Measurements from ENCODE around the gene ETS1.

Gene ETS1

DNA sequence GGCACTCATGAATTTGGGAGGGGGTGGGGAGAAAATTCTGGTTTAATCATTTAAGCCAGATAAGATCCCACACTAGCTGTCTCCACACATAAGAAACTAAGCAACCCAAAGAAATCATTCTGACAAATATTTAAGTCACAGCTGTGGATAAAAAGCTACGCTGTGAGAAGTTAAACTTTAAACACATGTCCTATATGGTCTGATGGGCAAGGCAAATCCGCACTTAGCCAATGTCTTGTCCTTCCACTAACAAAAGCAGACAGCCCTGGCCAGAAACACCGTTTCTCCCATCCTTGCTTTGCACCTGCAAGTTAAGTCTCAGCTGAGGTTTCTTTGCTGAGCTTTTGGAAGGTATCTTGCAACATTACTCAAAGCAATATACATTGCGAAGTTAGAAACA, 68.0 kb downstream of the ETS1 start:
- DNase-seq (ENCODE audit: low read depth in 2 of 3, low spot score in 1 of 3) = no peak

DNA sequence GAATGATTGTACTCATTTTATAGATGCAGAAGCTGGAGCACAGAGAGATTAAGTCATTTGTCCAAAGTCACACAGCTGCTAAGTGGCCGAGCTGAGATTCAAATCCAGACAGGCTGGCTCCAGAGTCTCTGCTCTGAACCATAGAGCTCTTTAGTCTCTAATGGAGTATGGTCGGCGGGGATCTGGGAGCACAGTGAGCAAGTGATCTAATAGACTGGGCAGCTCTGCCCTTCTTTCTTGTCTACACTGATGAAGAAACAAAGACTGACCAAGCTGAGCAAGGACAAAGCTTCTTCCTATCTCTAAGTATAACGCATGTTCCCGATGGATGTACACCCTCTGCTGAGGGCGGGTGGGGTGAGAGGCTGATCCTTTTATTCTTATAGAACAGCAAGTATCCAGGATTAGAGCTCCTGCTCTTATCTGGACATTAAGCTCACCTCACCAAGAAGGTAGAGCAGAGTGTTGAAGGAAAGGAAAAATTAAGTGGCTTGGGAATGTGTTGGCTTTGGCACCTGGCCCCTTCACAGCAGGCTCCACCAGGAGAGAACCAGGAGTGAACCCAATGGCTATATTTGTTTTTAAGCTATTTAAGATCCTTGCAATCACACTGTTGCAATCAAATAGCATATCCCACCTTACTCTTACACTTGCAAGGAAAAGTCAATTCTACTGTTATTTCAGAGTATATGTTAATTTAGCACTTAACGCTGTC, 68.7 kb downstream of the ETS1 start:
- no peak for DNase-seq (ENCODE audit: low read depth in 2 of 3, low spot score in 1 of 3)

DNA sequence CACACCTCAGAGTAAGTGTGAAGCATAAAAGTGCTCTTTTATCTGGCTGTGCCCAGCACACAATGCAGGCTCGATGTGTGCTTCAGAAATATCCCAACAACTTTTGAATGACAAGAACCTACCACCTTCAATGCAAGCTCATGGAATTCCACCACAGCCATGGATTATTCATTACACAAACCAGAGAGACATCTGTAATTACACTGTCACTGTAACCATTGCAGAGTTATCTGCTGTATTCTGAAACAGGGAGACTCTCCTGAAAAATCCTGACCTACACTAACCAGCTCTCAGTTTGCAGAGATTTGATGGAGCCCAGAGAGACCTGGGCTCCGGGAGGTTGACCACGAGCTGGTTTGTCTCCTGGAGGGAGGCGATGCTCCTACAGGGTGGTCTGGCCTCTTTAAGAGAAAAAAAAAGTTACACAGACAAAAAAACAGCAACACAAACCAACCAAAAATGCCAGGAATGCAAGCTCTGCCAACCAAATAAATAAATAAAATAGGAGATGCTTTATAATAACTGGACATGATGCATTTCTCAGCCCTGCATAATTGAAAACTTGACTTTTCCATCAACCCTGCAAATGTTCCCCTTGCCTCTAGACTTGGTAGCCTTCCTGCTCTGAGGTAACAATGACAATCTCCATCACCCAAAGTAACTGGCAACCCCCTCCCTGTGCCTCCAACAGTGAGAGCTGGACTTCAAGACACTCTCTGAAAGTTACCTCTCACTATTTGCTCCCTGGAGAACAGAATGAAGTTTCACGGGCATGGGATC, 69.7 kb downstream of the ETS1 start:
- no peak for DNase-seq (ENCODE audit: low read depth in 2 of 3, low spot score in 1 of 3)

DNA sequence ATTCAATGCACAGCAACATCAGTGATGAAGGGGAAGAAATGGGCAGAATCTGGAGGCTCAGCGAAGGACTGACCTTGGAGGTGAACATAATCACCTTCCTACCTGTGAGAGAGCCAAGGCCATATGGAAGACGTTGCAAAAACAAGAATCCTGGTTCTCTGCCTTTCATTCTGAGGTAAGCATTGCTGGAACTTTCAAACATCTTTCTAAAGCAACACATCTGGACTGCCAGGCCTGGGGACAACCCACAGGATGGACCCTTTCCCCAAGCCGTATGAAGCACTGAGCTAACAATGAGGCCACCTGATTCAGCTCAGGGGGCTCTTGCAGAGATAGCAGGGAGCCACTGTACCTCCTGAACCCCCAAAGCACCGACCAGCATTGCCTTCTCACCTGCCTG, 70.5 kb downstream of the ETS1 start:
- DNase-seq (ENCODE audit: low read depth in 2 of 3, low spot score in 1 of 3) = no peak

DNA sequence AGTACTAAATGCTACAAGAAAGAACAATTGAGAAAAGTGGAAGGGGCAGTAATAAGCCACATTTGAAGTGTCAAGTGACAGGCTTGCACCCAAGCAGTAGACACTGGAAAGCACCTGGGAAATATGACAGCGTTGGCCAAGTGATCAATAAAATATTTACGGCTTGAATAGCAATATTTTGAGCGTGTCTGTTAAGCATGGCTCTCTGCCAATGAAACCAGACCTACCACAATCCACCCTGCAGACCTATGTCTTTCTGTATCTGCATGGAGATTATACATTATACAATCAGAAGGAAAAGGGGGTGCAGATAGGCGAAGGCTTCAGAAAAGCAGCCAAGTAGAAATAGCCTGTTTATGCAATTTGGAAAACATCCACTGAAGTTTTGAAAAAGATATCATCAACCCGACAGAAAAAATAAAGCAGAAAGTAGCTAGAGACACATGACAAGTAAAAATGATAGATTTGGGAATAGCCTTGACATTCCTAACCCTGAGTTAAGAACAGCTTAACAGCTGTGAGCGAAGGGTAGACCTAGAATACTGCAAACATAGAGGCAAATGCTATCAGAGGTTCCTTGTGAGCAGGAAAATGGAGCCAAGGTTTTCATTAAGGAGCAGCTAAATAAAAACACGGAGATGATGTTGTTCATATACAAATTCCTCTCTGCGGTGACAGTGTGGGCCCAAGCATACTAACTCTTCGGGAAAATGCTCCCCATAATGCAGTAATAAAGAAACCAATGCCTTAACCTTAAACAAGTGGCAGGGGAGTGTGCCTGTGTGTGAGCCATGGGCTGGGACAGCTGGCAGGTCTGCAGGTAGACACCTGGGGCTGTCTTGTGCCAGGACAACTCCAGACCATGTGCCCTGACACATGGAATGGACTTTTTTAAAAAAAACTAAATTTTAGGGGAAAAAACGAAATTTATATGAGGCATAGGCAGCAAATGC, 71.3 kb downstream of the ETS1 start:
- no peak for DNase-seq (ENCODE audit: low read depth in 2 of 3, low spot score in 1 of 3)

DNA sequence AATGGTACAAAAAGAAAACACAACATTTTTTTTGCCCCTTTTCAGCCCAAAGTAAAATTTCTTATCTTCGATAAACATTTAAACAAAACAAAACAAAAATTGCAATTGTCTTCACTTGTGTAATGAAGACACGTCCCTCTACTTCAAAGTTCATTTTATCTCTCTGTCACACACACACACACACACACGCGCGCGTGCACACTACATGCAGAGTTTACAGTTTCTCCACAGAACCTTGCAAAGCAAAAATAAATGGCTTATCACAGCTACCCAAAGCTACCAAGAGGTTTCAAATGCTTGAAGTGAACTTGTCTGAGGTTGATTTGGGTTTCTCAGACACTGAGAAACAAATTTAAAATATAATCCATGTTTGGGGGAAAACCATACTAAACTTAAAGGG, 72.3 kb downstream of the ETS1 start:
- no peak for DNase-seq (ENCODE audit: low read depth in 2 of 3, low spot score in 1 of 3)

DNA sequence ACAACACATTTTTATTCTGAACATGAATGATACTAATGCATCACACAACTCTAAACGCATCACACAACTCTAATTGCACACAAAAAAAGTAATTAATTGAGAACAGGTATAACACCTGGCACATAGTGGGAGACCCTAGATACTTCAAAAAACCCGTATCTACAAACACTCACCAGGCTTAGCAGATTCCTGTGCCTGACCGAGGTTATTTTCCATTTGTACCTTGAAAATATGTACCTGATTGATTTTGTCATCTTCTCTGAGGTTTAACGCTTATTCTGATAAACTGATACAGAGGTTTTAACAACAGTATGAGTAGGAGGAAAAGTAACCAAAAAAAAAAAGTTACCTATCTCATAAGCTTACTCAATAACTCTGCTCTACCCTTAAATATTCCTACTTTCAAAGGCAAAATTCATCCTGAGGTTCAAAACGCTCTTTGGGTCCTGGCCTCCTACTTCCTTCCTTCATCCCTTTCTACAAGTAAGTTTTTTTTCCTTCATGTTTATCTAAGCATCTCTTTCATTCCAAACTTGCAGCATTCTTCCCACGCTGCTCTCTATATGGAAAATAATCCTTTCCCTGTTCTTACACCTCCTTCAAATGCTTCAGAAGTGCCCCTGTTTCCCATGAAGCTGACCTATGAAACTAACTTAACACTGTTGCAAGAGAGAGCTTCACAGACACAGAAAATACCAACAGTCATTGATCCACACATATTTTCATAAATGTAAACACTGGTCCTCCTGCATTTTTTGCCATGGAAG, 73.3 kb downstream of the ETS1 start:
- no peak for DNase-seq (ENCODE audit: low read depth in 2 of 3, low spot score in 1 of 3)

DNA sequence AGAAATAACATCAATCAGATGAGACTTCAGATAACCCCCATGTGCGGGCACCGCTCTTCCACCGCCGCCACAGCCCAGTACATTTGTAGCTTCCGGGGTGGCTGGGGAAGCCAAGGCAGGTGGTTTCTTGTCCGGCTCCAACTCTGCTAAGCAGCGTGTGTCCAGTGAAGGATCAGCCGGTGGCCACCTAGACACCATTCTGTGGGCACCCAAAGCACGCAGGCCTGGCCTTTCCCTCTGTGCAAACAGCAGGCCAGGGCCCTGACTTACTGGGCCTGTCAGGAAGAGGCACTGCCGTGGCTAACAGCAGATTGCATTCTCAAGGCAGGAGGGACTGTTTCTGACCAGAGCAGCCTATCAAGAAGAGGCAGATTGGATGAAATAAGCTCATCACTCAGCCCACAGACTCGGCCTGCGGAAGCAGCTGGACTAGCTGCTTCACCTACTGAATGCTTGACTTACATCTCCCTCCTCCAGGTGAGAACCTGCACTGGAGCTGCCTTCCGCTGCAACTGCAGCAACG, 74.8 kb downstream of the ETS1 start:
- no peak for DNase-seq (ENCODE audit: low read depth in 2 of 3, low spot score in 1 of 3)

DNA sequence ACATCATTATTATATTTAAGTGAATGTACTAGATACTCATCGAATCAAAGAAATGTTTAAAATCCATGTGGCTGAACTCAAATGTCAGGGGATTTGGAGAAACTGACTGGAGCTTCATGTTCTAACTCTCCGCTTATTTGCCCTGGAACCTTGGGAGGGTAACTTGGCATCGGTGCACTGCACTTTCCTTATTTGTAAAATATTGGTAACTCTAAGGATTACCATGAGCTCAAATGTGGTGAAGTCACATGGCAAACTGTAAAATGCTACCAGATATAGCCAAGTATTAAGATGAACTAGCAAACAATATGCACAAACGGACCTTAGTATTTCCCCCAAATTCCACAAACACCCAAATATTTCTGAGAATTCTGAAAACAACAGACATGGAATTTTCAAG, 75.6 kb downstream of the ETS1 start:
- DNase-seq (ENCODE audit: low read depth in 2 of 3, low spot score in 1 of 3) = no peak

DNA sequence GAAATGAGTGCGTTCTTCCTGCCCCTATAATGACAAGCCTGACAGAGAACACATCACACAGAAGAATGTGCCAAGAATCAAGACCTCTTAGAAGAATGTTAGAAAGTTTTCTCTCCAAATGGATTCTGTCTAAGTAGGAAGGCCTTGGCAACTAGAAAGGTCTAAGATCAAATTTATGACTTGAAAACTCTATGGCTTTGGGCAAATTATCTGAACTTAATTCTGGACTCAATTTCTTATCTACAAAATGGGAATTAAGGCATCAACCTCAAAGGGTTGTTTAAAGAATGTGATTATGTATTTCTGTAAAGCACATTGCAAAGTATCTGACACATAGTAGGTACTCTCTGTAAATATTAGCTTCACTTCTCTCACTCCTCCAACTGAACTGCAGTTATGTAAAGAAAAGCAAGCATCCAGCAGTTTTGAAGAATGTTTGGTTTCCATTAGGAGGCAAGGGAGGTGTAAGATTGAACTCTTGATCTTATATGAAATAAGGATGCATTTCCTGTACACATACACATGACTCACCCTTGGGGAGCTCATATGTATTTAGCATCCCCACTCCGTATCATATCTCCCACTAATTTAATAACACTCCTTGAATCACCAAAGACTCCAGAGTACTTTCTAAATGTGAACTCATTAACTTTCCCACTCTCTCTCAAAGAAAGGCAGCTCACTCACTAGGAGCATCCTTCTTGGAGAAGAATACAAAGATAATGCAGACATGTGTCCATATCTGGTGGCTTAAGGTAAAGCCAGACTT, 77.6 kb downstream of the ETS1 start:
- no peak for DNase-seq (ENCODE audit: low read depth in 2 of 3, low spot score in 1 of 3)

DNA sequence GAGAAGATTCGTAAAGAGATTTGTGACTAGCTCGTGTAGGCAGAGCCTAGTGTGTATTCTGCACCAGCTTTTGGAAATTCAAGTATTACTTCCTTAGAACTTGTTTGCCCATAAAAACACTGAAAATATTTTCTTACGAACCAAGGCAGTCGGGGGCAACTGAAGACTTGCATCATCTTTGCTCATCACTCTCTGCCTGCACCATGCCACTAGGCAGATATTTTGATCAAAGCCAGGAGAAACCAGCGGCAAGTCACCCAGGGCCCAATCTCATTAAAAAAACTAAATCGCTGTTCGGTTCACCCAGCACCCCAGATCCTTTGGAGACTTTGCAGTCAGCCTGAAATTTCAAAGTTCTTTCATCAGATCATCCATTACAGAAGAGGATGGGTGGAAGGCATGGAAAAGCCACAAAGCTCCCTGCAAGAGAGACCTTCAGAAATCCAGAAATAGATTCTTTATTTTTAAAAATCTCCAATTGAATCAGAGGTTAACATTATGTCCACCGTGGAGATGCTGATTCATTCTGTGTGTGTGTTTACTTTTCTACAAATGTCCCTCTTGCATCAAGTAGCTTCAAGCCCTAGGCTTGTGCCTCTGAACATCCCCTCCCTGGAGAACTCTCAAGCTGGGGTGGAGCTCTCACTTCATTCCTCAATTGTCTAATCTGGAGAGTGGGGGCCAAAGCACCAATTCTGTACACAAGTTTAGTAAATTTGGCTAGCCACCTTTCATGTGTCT, 78.4 kb downstream of the ETS1 start:
- no peak for DNase-seq (ENCODE audit: low read depth in 2 of 3, low spot score in 1 of 3)

DNA sequence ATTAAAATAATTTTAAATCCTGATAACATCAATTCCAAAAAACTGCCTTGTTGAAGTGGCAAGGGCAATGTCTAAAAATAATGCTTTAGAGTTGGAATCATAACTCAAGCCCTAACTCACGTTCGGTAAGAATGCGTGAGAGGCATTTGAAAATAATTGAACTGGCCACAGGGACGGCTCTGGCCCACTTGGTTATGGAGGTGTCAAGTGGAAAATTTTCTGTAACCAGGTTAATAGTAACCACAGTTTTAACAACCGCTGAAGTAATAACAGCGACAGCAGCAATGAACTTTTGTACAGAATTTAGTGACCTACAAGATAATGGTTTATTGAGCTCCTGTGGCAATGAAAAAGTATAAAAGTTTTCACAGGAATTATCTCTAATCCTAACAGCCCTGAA, 79.4 kb downstream of the ETS1 start:
- DNase-seq (ENCODE audit: low read depth in 2 of 3, low spot score in 1 of 3) = no peak

DNA sequence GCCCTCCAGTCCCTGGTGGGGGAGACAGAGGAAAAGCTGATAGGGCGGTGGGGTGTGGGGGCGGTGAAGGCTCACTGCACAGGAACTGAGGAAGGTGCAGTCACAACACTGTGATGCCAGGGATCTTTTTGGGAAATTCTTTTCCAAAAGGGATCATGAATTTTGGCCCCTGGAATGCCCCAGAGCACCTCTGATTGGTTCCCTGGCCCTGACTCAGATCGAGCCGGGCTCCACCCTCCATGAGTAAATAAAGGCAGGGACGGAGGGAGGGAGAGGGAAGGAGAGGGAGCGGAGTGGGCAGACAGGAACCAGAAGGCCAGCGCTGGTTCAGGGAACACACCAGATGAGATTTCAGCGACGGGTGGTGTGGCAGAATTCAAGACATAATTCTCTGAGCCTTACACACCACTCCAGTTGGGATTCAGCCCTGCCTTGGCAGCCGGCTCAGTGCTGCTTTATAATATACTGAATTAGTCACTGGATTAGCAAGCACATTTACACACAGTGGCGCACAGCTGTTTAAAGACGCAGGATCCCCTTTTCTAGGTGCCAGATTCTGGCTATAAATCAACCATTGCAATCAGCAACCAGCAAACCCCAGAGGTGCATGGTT, 80.3 kb downstream of the ETS1 start:
- DNase-seq (ENCODE audit: low read depth in 2 of 3, low spot score in 1 of 3) = no peak

DNA sequence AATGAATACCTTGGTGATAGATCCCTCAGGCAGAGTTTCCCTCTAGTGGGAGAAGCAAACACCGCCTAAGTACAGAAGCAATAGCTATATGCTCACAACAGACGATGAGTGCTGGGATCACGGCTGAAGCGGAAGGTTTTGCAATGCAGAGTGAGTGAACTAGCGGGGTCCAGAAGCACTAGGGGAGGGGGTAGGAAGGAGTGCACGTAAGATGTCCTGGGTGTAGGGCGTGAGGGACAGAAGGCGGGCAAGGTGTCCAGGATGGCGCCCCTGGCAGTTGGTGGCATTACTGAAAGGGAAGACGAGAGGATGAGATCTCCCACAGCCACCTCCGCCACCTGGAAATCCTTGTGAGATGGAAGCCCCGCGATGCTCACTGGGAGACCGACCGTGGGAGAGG, 81.0 kb downstream of the ETS1 start:
- no peak for DNase-seq (ENCODE audit: low read depth in 2 of 3, low spot score in 1 of 3)

DNA sequence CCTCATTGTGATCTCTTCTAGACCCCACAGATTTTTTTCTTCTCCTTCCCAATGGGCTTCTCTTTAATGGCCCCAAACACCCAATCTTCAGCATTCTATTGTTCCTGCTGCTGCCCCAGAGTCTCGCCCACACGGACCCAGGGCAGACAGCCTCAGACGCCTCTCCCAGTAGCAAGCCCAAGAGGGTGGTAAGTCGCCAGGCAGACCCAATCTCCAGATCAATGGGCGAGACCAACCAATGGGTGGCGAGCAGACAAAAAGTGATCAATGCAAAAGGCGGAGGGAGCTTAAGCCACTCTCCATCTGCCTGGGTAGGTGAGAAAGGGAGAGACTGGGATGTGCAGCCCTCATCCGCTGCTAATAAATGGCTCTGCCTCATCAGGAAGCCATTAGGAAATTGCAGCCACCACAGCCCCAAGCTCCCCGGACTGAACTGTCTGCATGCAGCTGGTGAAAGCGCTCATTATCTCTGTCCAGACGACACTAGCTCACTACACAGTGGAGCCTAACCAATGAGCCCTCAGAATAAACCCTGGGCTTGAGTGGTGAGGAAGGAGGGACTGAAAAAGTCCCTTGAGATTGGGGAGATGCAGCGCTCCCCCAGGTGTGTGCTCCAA, 81.8 kb downstream of the ETS1 start:
- no peak for DNase-seq (ENCODE audit: low read depth in 2 of 3, low spot score in 1 of 3)

DNA sequence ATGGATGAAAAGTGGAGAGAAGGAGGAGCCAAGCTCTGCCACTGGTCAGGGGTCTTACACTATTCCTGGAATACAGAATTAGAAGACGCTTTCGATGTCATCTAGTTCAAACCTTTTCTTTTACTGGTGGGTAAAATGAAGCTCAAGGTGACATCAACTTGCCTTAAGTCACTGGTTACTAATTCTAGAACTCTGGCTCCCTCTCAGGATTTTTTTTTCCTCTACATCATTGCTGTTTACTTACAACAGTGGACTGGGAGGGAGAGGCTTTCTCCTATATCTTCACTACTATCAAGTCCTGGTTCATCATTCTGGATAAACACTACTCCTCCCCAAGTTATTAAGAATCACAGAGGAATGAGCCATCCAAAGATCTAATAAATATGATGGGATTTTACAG, 82.9 kb downstream of the ETS1 start:
- no peak for DNase-seq (ENCODE audit: low read depth in 2 of 3, low spot score in 1 of 3)

DNA sequence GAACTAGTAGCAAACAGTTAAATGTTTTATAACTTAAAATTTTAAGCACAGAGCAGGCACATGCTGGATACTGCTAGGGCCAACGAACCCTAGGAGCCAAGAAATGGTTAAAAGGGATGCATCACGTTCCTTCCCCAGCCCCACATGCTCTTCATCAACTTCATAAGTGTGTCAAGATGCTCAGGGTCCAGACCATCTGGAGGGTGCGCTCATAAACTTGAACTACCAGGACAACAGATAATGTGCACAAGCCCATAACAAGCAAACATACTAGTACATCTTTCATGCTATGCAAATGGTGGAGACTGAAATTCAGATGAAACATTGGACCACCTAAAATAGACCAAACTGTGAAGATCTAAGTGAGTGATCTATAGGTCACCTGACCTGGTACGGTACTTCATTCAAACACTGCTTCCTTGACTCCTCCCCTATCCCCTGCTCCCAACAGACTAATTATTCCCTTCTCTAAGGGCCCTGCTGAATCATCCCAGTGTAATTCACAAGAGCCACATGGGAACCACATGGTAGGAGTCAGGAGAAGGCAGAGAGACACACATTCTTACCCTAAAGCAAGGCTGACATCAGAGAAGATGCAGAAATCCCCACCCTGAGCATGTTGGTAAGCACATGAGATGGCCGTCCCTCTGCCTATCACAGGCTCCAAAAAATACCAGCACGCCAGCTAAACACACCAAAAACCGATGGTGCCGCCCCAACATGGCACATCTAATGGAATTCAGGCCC, 83.9 kb downstream of the ETS1 start:
- no peak for DNase-seq (ENCODE audit: low read depth in 2 of 3, low spot score in 1 of 3)

DNA sequence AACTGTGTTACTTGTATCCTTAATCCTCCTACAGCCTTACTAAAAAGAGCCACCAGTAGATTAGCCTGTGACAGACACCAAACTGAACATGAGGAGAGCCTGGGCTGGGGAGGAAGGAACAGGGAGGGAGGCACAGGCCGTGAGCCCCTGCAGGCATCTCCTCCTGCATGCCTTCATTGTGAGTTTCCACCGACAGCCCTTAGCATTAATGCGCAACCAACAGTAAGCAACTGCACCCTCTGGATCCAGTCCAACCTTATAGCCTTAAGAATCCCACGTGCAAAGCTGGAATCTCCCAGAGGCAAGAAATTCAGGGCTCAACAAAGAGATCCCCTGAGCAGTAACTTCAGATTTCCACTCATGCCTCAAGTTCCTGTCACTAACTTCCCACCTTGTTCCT, 84.6 kb downstream of the ETS1 start:
- DNase-seq (ENCODE audit: low read depth in 2 of 3, low spot score in 1 of 3) = no peak
